ENCODE data around the gene FLT4. TPM values are rescaled to one million over a fixed set of nuclear protein-coding genes. Genes with fewer than 3 reads are reported as not detected.
A peak's percentile ranks its signal among the peaks of the same experiment; 100 is the strongest.

FLT4 gene
- total and polyA plus RNA-seq, 9 of the 15 experiments (the other 6 are each of a cell fraction or from before 2014, with no cell fraction given) = 0.01 to 0.42 (median 0.14) TPM; not detected in 2

GRCh38 chr5:180599590-180599914 is 49.8 kb downstream of the FLT4 start:
- H3K36me3 ChIP-seq (ENCODE audit: control insufficient read depth, insufficient read depth, low read length) = no peaks in the 10 kb centered on the region
- no peaks in the 10 kb centered on the region for H3K9me3 ChIP-seq (replicated peaks; ENCODE audit: control insufficient read depth, insufficient read depth, low read depth, low read length)
- FAIRE-seq (no peak), DNase-seq (ENCODE audit: extremely low read depth in 1 of 4, low spot score in 3 of 4) (peak in 1 of 4 experiments; percentile 5), ATAC-seq (no peak)
- ChIA-PET POLR2A (interaction anchor here (1.0 kb wide), 1 partner anchor 61 kb away, joined by 5 read pairs; no protein-coding TSS in a partner anchor), CTCF (ENCODE audit: low intra/inter-chr PET ratio) (no interaction called here)
- no TSS peak for BruUV-seq (replicated peaks)
- no peak overlapping the region for H3K4me3 ChIP-seq
- TF ChIP-seq COPS2 (conservative IDR thresholded peaks at IDR 0.05) (no peak), ZNF507 (tag; conservative IDR thresholded peaks at IDR 0.05) (no peak), SIX5 (IDR thresholded peaks at IDR 0.05; ENCODE audit: borderline replicate concordance in 1 of 2, insufficient read depth in 1 of 2, low read depth in 1 of 2, low read length in 2 of 2) (no peak), ZNF644 (tag; IDR thresholded peaks at IDR 0.05; ENCODE audit: low read depth) (no peak), ZNF518B (CRISPR knock-in tag; IDR thresholded peaks at IDR 0.05) (no peak), ZNF655 (CRISPR knock-in tag; IDR thresholded peaks at IDR 0.05) (no peak), BCOR (IDR thresholded peaks at IDR 0.05) (no peak), CREM (IDR thresholded peaks at IDR 0.05; ENCODE audit: low read depth) (no peak), ZNF41 (CRISPR knock-in tag; conservative IDR thresholded peaks at IDR 0.05) (no peak), PBX2 (CRISPR knock-in tag; IDR thresholded peaks at IDR 0.05; ENCODE audit: low read depth) (no peak), PBX2 (tag; conservative IDR thresholded peaks at IDR 0.05; ENCODE audit: low read depth) (no peak), RCOR1 (IDR thresholded peaks at IDR 0.05; ENCODE audit: borderline replicate concordance in 1 of 2, low read depth in 2 of 2, low read length in 2 of 2) (no peak), SPI1 (IDR thresholded peaks at IDR 0.05; ENCODE audit: borderline replicate concordance, low read depth, low read length) (no peak), SMAD2 (IDR thresholded peaks at IDR 0.05; ENCODE audit: low read depth, low read length) (no peak), HLTF (IDR thresholded peaks at IDR 0.05) (no peak), ZNF444 (CRISPR knock-in tag; IDR thresholded peaks at IDR 0.05) (no peak)
- H3K9ac ChIP-seq (ENCODE audit: insufficient read depth in 1 of 2, low read depth in 2 of 2, low read length in 2 of 2) = no peak overlapping the region
- no peak overlapping the region for H3K27ac ChIP-seq (ENCODE audit: extremely low read depth, low read depth, low read length)
- H2AFZ ChIP-seq (ENCODE audit: low read depth, low read length) = no peak overlapping the region
- WGBS (ENCODE audit: insufficient coverage, low coverage, missing lambda C conversion rate) = 71% methylated on average over 6 of the region's 6 CpGs
- no peak overlapping the region for H3K4me2 ChIP-seq (ENCODE audit: insufficient read depth, low read length)
- H4K20me1 ChIP-seq (replicated peaks; ENCODE audit: control insufficient read depth, insufficient read depth, low read length) = no peaks in the 10 kb centered on the region
- peaks cover 0 to 7% of the 10 kb centered on the region in 2 experiments; a peak in 2 of 5 replicates for H3K27me3 ChIP-seq (ENCODE audit: control insufficient read depth in 2 of 2, insufficient read depth in 2 of 2, low read length in 2 of 2)
- H3K79me2 ChIP-seq (ENCODE audit: control insufficient read depth, insufficient read depth, low read length) = no peaks in the 10 kb centered on the region
- no peaks in the 10 kb centered on the region for H3K9me1 ChIP-seq (ENCODE audit: control insufficient read depth, insufficient read depth, low read length)
- H3K4me1 ChIP-seq (replicated peaks in 1 of 2; ENCODE audit: control insufficient read depth in 2 of 2, insufficient read depth in 2 of 2, low read length in 2 of 2) = peaks cover 6 to 60% of the 10 kb centered on the region in 2 experiments; a peak in 4 of 5 replicates
- in situ Hi-C loops (cut with MboI) (no loop called here), intact Hi-C loops (cut with micrococcal nuclease) (no loop called here)
